ENCODE results near the gene HBG1. TPM values are rescaled to one million over a fixed set of nuclear protein-coding genes. Genes with fewer than 3 reads are reported as not detected.
A peak's percentile ranks its signal among the peaks of the same experiment; 100 is the strongest.

The HBG1 gene
- polyA plus RNA-seq, 1 donor, result 9.7 TPM

DNA sequence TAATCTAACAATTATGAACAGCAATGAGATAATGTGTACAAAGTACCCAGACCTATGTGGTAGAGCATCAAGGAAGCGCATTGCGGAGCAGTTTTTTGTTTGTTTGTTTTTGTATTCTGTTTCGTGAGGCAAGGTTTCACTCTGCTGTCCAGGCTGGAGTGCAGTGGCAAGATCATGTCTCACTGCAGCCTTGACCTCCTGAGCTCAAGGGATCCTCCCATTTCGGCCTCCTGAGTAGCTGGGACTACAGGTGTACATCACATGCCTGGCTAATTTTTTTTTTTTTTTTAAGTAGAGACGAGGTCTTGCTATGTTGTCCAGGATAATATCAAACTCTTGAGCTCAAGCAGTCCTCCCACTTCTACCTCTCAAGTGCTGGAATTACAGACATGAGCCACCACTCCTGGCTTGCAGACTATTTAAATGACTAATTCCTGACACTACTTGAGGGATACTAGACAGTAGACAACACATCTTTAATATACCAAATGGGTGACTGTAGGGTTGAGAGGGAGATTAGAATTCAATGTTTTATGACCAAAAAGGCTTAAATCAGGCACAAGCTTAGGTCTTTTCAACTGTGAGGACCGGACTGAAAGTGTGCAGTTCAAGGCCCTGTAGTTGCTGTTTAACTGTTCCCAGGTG is 39.4 kb upstream of the HBG1 start:
- Histone ChIP-seq H3K27me3 (ENCODE audit: control insufficient read depth, insufficient read depth, low read length) (no peaks in the 10 kb centered on the region), H3K9me3 (ENCODE audit: control insufficient read depth, low read depth, low read length) (no peaks in the 10 kb centered on the region), H3K4me3 (ENCODE audit: low read length) (no peak overlapping the region), H3K27ac (ENCODE audit: low read length) (no peak overlapping the region), H3K36me3 (ENCODE audit: control insufficient read depth, insufficient read depth, low read length) (no peaks in the 10 kb centered on the region), H3K4me1 (ENCODE audit: control insufficient read depth, insufficient read depth, low read length) (no peaks in the 10 kb centered on the region)
- no peak for DNase-seq
- 100% methylated on average over 3 of the region's 6 CpGs for WGBS (ENCODE audit: insufficient coverage, low lambda C conversion rate)

DNA sequence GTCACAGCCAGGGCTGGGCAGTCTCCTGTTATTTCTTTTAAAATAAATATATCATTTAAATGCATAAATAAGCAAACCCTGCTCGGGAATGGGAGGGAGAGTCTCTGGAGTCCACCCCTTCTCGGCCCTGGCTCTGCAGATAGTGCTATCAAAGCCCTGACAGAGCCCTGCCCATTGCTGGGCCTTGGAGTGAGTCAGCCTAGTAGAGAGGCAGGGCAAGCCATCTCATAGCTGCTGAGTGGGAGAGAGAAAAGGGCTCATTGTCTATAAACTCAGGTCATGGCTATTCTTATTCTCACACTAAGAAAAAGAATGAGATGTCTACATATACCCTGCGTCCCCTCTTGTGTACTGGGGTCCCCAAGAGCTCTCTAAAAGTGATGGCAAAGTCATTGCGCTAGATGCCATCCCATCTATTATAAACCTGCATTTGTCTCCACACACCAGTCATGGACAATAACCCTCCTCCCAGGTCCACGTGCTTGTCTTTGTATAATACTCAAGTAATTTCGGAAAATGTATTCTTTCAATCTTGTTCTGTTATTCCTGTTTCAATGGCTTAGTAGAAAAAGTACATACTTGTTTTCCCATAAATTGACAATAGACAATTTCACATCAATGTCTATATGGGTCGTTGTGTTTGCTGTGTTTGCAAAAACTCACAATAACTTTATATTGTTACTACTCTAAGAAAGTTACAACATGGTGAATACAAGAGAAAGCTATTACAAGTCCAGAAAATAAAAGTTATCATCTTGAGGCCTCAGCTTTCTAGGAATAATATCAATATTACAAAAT is 38.6 kb upstream of the HBG1 start:
- Histone ChIP-seq H3K27ac (ENCODE audit: low read length) (no peak overlapping the region), H3K4me1 (ENCODE audit: control insufficient read depth, insufficient read depth, low read length) (no peaks in the 10 kb centered on the region), H3K27me3 (ENCODE audit: control insufficient read depth, insufficient read depth, low read length) (no peaks in the 10 kb centered on the region), H3K4me3 (ENCODE audit: low read length) (no peak overlapping the region), H3K36me3 (ENCODE audit: control insufficient read depth, insufficient read depth, low read length) (no peaks in the 10 kb centered on the region), H3K9me3 (ENCODE audit: control insufficient read depth, low read depth, low read length) (no peaks in the 10 kb centered on the region)
- 100% methylated on average over 1 of the region's 7 CpGs for WGBS (ENCODE audit: insufficient coverage, low lambda C conversion rate)
- peak in 1 of 2 donors; percentile 4 for DNase-seq

DNA sequence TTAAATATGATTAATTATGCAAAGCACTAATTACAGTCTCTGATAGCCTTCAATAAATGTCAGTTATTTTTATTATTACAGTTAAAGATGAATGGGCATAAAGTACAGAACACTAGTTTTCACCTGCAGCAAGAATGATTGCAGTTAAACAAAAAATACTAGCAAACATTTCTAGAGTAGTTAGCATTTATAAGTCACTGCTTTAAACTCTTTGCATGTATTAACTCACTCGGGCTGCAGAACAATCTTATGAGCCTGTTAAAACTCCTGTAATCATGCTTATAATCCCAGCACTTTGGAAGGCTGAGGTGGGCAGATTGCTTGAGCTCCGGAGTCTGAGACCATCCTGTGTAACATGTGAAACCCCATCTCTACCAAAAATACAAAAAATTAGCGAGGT is 37.2 kb upstream of the HBG1 start:
- no peaks in the 10 kb centered on the region for H3K27me3 ChIP-seq (ENCODE audit: control insufficient read depth, insufficient read depth, low read length)
- H3K4me1 ChIP-seq (ENCODE audit: control insufficient read depth, insufficient read depth, low read length), result no peaks in the 10 kb centered on the region
- H3K9me3 ChIP-seq (ENCODE audit: control insufficient read depth, low read depth, low read length), result no peaks in the 10 kb centered on the region
- no peak overlapping the region for H3K4me3 ChIP-seq (ENCODE audit: low read length)
- WGBS (ENCODE audit: insufficient coverage, low lambda C conversion rate), result no CpG with 5 or more reads among the region's 3 CpGs
- no peaks in the 10 kb centered on the region for H3K36me3 ChIP-seq (ENCODE audit: control insufficient read depth, insufficient read depth, low read length)
- DNase-seq, result no peak
- no peak overlapping the region for H3K27ac ChIP-seq (ENCODE audit: low read length)

GRCh38 chr11:5286351-5286750 is 36.7 kb upstream of the HBG1 start:
- WGBS (ENCODE audit: insufficient coverage, low lambda C conversion rate), result no CpG with 5 or more reads among the region's 1 CpG
- no peak overlapping the region for H3K4me3 ChIP-seq (ENCODE audit: low read length)
- no peaks in the 10 kb centered on the region for H3K9me3 ChIP-seq (ENCODE audit: control insufficient read depth, low read depth, low read length)
- DNase-seq, result no peak
- H3K27ac ChIP-seq (ENCODE audit: low read length), result no peak overlapping the region
- H3K27me3 ChIP-seq (ENCODE audit: control insufficient read depth, insufficient read depth, low read length), result no peaks in the 10 kb centered on the region
- H3K36me3 ChIP-seq (ENCODE audit: control insufficient read depth, insufficient read depth, low read length), result no peaks in the 10 kb centered on the region
- H3K4me1 ChIP-seq (ENCODE audit: control insufficient read depth, insufficient read depth, low read length), result no peaks in the 10 kb centered on the region

GRCh38 chr11:5285703-5286340 is 36.2 kb upstream of the HBG1 start:
- Histone ChIP-seq H3K36me3 (ENCODE audit: control insufficient read depth, insufficient read depth, low read length) (no peaks in the 10 kb centered on the region), H3K27ac (ENCODE audit: low read length) (no peak overlapping the region), H3K4me3 (ENCODE audit: low read length) (no peak overlapping the region), H3K9me3 (ENCODE audit: control insufficient read depth, low read depth, low read length) (no peaks in the 10 kb centered on the region), H3K27me3 (ENCODE audit: control insufficient read depth, insufficient read depth, low read length) (no peaks in the 10 kb centered on the region), H3K4me1 (ENCODE audit: control insufficient read depth, insufficient read depth, low read length) (no peaks in the 10 kb centered on the region)
- no CpG with 5 or more reads among the region's 4 CpGs for WGBS (ENCODE audit: insufficient coverage, low lambda C conversion rate)
- no peak for DNase-seq

DNA sequence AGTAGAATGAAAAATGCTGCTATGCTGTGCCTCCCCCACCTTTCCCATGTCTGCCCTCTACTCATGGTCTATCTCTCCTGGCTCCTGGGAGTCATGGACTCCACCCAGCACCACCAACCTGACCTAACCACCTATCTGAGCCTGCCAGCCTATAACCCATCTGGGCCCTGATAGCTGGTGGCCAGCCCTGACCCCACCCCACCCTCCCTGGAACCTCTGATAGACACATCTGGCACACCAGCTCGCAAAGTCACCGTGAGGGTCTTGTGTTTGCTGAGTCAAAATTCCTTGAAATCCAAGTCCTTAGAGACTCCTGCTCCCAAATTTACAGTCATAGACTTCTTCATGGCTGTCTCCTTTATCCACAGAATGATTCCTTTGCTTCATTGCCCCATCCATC is 35.0 kb upstream of the HBG1 start:
- no peaks in the 10 kb centered on the region for H3K4me1 ChIP-seq (ENCODE audit: control insufficient read depth, insufficient read depth, low read length)
- H3K27ac ChIP-seq (ENCODE audit: low read length), result no peak overlapping the region
- WGBS (ENCODE audit: insufficient coverage, low lambda C conversion rate), result no CpG with 5 or more reads among the region's 2 CpGs
- DNase-seq, result peak in 1 of 2 donors; percentile 4
- no peak overlapping the region for H3K4me3 ChIP-seq (ENCODE audit: low read length)
- no peaks in the 10 kb centered on the region for H3K9me3 ChIP-seq (ENCODE audit: control insufficient read depth, low read depth, low read length)
- H3K36me3 ChIP-seq (ENCODE audit: control insufficient read depth, insufficient read depth, low read length), result no peaks in the 10 kb centered on the region
- no peaks in the 10 kb centered on the region for H3K27me3 ChIP-seq (ENCODE audit: control insufficient read depth, insufficient read depth, low read length)

GRCh38 chr11:5283882-5284281 is 34.2 kb upstream of the HBG1 start:
- no peak for DNase-seq
- H3K27ac ChIP-seq (ENCODE audit: low read length), result no peak overlapping the region
- H3K9me3 ChIP-seq (ENCODE audit: control insufficient read depth, low read depth, low read length), result no peaks in the 10 kb centered on the region
- H3K27me3 ChIP-seq (ENCODE audit: control insufficient read depth, insufficient read depth, low read length), result no peaks in the 10 kb centered on the region
- WGBS (ENCODE audit: insufficient coverage, low lambda C conversion rate), result 91% methylated on average over 1 of the region's 1 CpG
- no peaks in the 10 kb centered on the region for H3K36me3 ChIP-seq (ENCODE audit: control insufficient read depth, insufficient read depth, low read length)
- no peaks in the 10 kb centered on the region for H3K4me1 ChIP-seq (ENCODE audit: control insufficient read depth, insufficient read depth, low read length)
- no peak overlapping the region for H3K4me3 ChIP-seq (ENCODE audit: low read length)

- Histone ChIP-seq H3K9me3 (ENCODE audit: control insufficient read depth, low read depth, low read length) (no peaks in the 10 kb centered on the region), H3K27me3 (ENCODE audit: control insufficient read depth, insufficient read depth, low read length) (no peaks in the 10 kb centered on the region), H3K36me3 (ENCODE audit: control insufficient read depth, insufficient read depth, low read length) (no peaks in the 10 kb centered on the region), H3K4me3 (ENCODE audit: low read length) (no peak overlapping the region), H3K4me1 (ENCODE audit: control insufficient read depth, insufficient read depth, low read length) (no peaks in the 10 kb centered on the region), H3K27ac (ENCODE audit: low read length) (no peak overlapping the region)
- WGBS (ENCODE audit: insufficient coverage, low lambda C conversion rate), result no CpG with 5 or more reads among the region's 3 CpGs
- no peak for DNase-seq
Measured at GRCh38 chr11:5283086-5283485, 33.4 kb upstream of the HBG1 start.

- Histone ChIP-seq H3K27me3 (ENCODE audit: control insufficient read depth, insufficient read depth, low read length) (no peaks in the 10 kb centered on the region), H3K27ac (ENCODE audit: low read length) (no peak overlapping the region), H3K4me1 (ENCODE audit: control insufficient read depth, insufficient read depth, low read length) (no peaks in the 10 kb centered on the region), H3K4me3 (ENCODE audit: low read length) (no peak overlapping the region), H3K36me3 (ENCODE audit: control insufficient read depth, insufficient read depth, low read length) (no peaks in the 10 kb centered on the region), H3K9me3 (ENCODE audit: control insufficient read depth, low read depth, low read length) (no peaks in the 10 kb centered on the region)
- DNase-seq, result no peak
- WGBS (ENCODE audit: insufficient coverage, low lambda C conversion rate), result no CpG with 5 or more reads among the region's 2 CpGs
Measured at GRCh38 chr11:5282628-5283027, 33.0 kb upstream of the HBG1 start.

GRCh38 chr11:5281596-5281995 is 31.9 kb upstream of the HBG1 start:
- Histone ChIP-seq H3K27ac (ENCODE audit: low read length) (no peak overlapping the region), H3K4me3 (ENCODE audit: low read length) (no peak overlapping the region), H3K9me3 (ENCODE audit: control insufficient read depth, low read depth, low read length) (no peaks in the 10 kb centered on the region), H3K4me1 (ENCODE audit: control insufficient read depth, insufficient read depth, low read length) (no peaks in the 10 kb centered on the region), H3K36me3 (ENCODE audit: control insufficient read depth, insufficient read depth, low read length) (no peaks in the 10 kb centered on the region), H3K27me3 (ENCODE audit: control insufficient read depth, insufficient read depth, low read length) (no peaks in the 10 kb centered on the region)
- DNase-seq, result no peak
